DOHH2 (cell line): ENCODE measurements around the gene HAND1.

Source experiments
- H3F3A ChIP-seq: fragments of 200-600 bp; sonication (generic), shearing (Covaris generic); 2 replicates; pipeline ENCODE4 v1.6.0; 2016; ENCODE audit warnings: antibody characterized with exemption, mild to moderate bottlenecking; ENCODE audit not compliant: control insufficient read depth, insufficient read depth
- H3K27ac ChIP-seq: fragments of 200-600 bp; sonication (generic); 2 replicates; pipeline ENCODE4 v1.5.1; 2014; ENCODE audit warnings: low read depth, mild to moderate bottlenecking, low read length, moderate library complexity
- H3K27me3 ChIP-seq: fragments of 200-600 bp; sonication (generic); 2 replicates; pipeline ENCODE4 v1.6.1; 2014; ENCODE audit warnings: mild to moderate bottlenecking, low read length, mixed read lengths; ENCODE audit not compliant: control insufficient read depth
- H3K36me3 ChIP-seq: fragments of 200-600 bp; sonication (generic); 2 replicates; pipeline ENCODE4 v1.6.1; 2014; ENCODE audit warnings: mild to moderate bottlenecking, low read length, moderate library complexity, mixed read lengths; ENCODE audit not compliant: control insufficient read depth
- H3K4me1 ChIP-seq: fragments of 200-600 bp; sonication (generic); 2 replicates; pipeline ENCODE4 v1.6.1; 2014; ENCODE audit warnings: mild to moderate bottlenecking, low read length, mixed read lengths; ENCODE audit not compliant: control insufficient read depth
- H3K4me2 ChIP-seq: fragments of 200-600 bp; sonication (generic); 2 replicates; pipeline ENCODE4 v1.6.0; 2014; ENCODE audit warnings: mild to moderate bottlenecking, low read length, moderate library complexity
- H3K4me3 ChIP-seq: fragments of 200-600 bp; sonication (generic); 2 replicates; pipeline ENCODE4 v1.5.1; 2014; ENCODE audit warnings: mild to moderate bottlenecking, low read length, mixed read lengths
- H3K79me2 ChIP-seq: fragments of 200-600 bp; sonication (generic); 2 replicates; pipeline ENCODE4 v1.6.1; 2014; ENCODE audit warnings: mild to moderate bottlenecking, low read length, mixed read lengths; ENCODE audit not compliant: control insufficient read depth
- H3K9me2 ChIP-seq: fragments of 200-600 bp; sonication (generic); replicated peaks from 2 replicates; pipeline ENCODE4 v1.6.1; 2014; ENCODE audit warnings: mild to moderate bottlenecking, low read length, mixed read lengths; ENCODE audit not compliant: control insufficient read depth
- H3K9me3 ChIP-seq: fragments of 200-600 bp; sonication (generic); 2 replicates; pipeline ENCODE4 v1.6.1; 2014; ENCODE audit warnings: antibody characterized with exemption, low read length, mixed read lengths; ENCODE audit not compliant: control insufficient read depth, insufficient read depth
- H4K20me1 ChIP-seq: fragments of 200-600 bp; sonication (generic); 2 replicates; pipeline ENCODE4 v1.6.0; 2014; ENCODE audit warnings: low read depth, mild to moderate bottlenecking, antibody characterized with exemption, low read length, moderate library complexity; ENCODE audit not compliant: control insufficient read depth, insufficient read depth
- CTCF ChIP-seq: fragments of 200-600 bp; sonication (generic); IDR thresholded peaks from one replicate; pipeline ENCODE4 v1.5.1; 2014; ENCODE audit warnings: antibody characterized with exemption, mild to moderate bottlenecking, low read depth, low read length; ENCODE audit not compliant: poor library complexity, severe bottlenecking
- EZH2phosphoT487 ChIP-seq: fragments of 200-600 bp; sonication (generic); IDR thresholded peaks from 2 replicates; pipeline ENCODE4 v1.6.1; 2017; ENCODE audit warnings: borderline replicate concordance, mild to moderate bottlenecking, antibody characterized with exemption, low read length, moderate library complexity, mixed read lengths

Gene HAND1

GRCh38 chr5:154513669-154514084 is 35.6 kb upstream of the HAND1 start:
- Histone ChIP-seq H3K9me2 (no peaks in the 10 kb centered on the region), H3F3A (no peaks in the 10 kb centered on the region), H4K20me1 (no peaks in the 10 kb centered on the region), H3K4me2 (no peak overlapping the region), H3K4me1 (no peaks in the 10 kb centered on the region), H3K36me3 (no peaks in the 10 kb centered on the region), H3K9me3 (no peaks in the 10 kb centered on the region), H3K27ac (no peak overlapping the region), H3K27me3 (peaks cover 5% of the 10 kb centered on the region; the same call in 1 of the 2 replicates), H3K79me2 (no peaks in the 10 kb centered on the region), H3K4me3 (no peak overlapping the region)
- TF ChIP-seq CTCF = no peak

GRCh38 chr5:154511984-154512383 is 34.0 kb upstream of the HAND1 start:
- peaks cover 5% of the 10 kb centered on the region; the same call in 1 of the 2 replicates for H3K27me3 ChIP-seq
- H3K36me3 ChIP-seq = no peaks in the 10 kb centered on the region
- no peak overlapping the region for H3K4me2 ChIP-seq
- H3K4me1 ChIP-seq = no peaks in the 10 kb centered on the region
- no peaks in the 10 kb centered on the region for H3F3A ChIP-seq
- no peak overlapping the region for H3K4me3 ChIP-seq
- no peaks in the 10 kb centered on the region for H3K79me2 ChIP-seq
- H4K20me1 ChIP-seq = no peaks in the 10 kb centered on the region; the same call in 1 of the 2 replicates
- no peaks in the 10 kb centered on the region for H3K9me2 ChIP-seq
- H3K9me3 ChIP-seq = no peaks in the 10 kb centered on the region
- TF ChIP-seq EZH2phosphoT487 (no peak), CTCF (no peak)
- H3K27ac ChIP-seq = no peak overlapping the region

- Histone ChIP-seq H3K79me2 (no peaks in the 10 kb centered on the region), H3K27ac (no peak overlapping the region), H3K4me2 (no peak overlapping the region), H3K27me3 (peaks cover 5% of the 10 kb centered on the region; the same call in 1 of the 2 replicates), H3K9me3 (no peaks in the 10 kb centered on the region), H4K20me1 (no peaks in the 10 kb centered on the region; the same call in 1 of the 2 replicates), H3K4me1 (no peaks in the 10 kb centered on the region), H3F3A (no peaks in the 10 kb centered on the region), H3K4me3 (no peak overlapping the region), H3K9me2 (no peaks in the 10 kb centered on the region), H3K36me3 (no peaks in the 10 kb centered on the region)
- TF ChIP-seq EZH2phosphoT487 (no peak), CTCF (no peak)
Measured at GRCh38 chr5:154509784-154510555, 31.9 kb upstream of the HAND1 start.
